Choroid plexus epithelial cell (primary cell): ENCODE measurements around the gene COX8A.

Source experiments
- DNase-seq: peaks from one replicate; pipeline ENCODE4 v3.0.0-alpha.2; 2010; ENCODE audit warnings: low read depth
- H3K4me3 ChIP-seq: 2 replicates; pipeline ENCODE4 v1.5.1; 2011; ENCODE audit warnings: low read depth, mild to moderate bottlenecking, control low read depth, low read length, moderate library complexity
- CTCF ChIP-seq: conservative IDR thresholded peaks from 2 replicates; pipeline ENCODE4 v1.5.1; 2011; ENCODE audit warnings: low read depth, mild to moderate bottlenecking, control low read depth, inconsistent platforms, low read length, moderate library complexity

The COX8A gene

GRCh38 chr11:64020976-64021756, 46.7 kb downstream of the COX8A start:
- no peak overlapping the region for H3K4me3 ChIP-seq
- DNase-seq: no peak

GRCh38 chr11:64021757-64022093, 47.3 kb downstream of the COX8A start:
- DNase-seq: no peak
- no peak overlapping the region for H3K4me3 ChIP-seq
- no peak for TF ChIP-seq CTCF

More at GRCh38 chr11:64020976-64021756, 46.7 kb downstream of the COX8A start:
- TF ChIP-seq CTCF: no peak

- no peak overlapping the region for H3K4me3 ChIP-seq
- TF ChIP-seq CTCF: no peak
- DNase-seq: no peak
These were observed 47.8 kb downstream of the COX8A start for GRCh38 chr11:64022125-64022784.

GRCh38 chr11:64023712-64024710, 49.6 kb downstream of the COX8A start:
- DNase-seq: no peak
- TF ChIP-seq CTCF: no peak
- no peak overlapping the region for H3K4me3 ChIP-seq

- DNase-seq: no peak
- H3K4me3 ChIP-seq: no peak overlapping the region
- no peak for TF ChIP-seq CTCF
These were observed 50.8 kb downstream of the COX8A start for GRCh38 chr11:64025205-64025604.
